K562 (cell line): Measurements from ENCODE around the gene C9orf40. TPM values are rescaled to one million over a fixed set of nuclear protein-coding genes. Genes with fewer than 3 reads are reported as not detected.

Experiments
- ATAC-seq: fragments of 200-7000 bp; cut with Tn5 transposase; 3 replicates; pipeline ENCODE4 v1.9.1; 2020; ENCODE audit warnings: moderate library complexity
- BruUV-seq: library from RNA; stranded (reverse); fragments of 400-500 nt; replicated peaks from 2 replicates; lab custom pipeline; 2021; lab: Mats Ljungman, UMichigan
- CTCF ChIA-PET: fragments of 300-600 bp; formaldehyde crosslinking; extraction: SDS; loops from one replicate; lab custom pipeline; 2021; ENCODE audit warnings: low intra/inter-chr PET ratio; lab: Yijun Ruan, JAX
- POLR2A ChIA-PET: fragments of 300-600, 350-650 bp; sonication (Branson Sonifier 250); formaldehyde crosslinking; extraction: SDS; loops from one replicate; lab custom pipeline; 2021; ENCODE audit warnings: antibody characterized with exemption, inconsistent platforms; lab: Yijun Ruan, JAX
- DNase-seq, 4 experiments: peaks; one replicate each; pipeline versions ENCODE4 v3.0.0 to v3.0.0-alpha.2; 2011 to 2018; ENCODE audit warnings: low spot score in 3 of 4, mixed read lengths in 3 of 4; ENCODE audit errors: extremely low read depth in 1 of 4
- FAIRE-seq: peaks from 2 replicates; lab custom pipeline; 2011; peaks lifted over from hg19 to GRCh38; lab: Jason Lieb, UNC
- H2AFZ ChIP-seq: 2 replicates; pipeline ENCODE4 v1.6.0; 2011; ENCODE audit warnings: low read depth, low read length, control low read depth, inconsistent platforms
- H3K27ac ChIP-seq: fragments of 200-600 bp; 3 replicates; pipeline ENCODE4 v1.8.0; 2011; ENCODE audit warnings: low read depth, mild to moderate bottlenecking, control low read depth, inconsistent platforms, low read length, moderate library complexity, mixed read lengths; ENCODE audit errors: extremely low read depth
- H3K27me3 ChIP-seq, 2 experiments: fragments of 300-600 bp in 1 of 2; 2 replicates in 1 of 2; 3 replicates in 1 of 2; pipeline versions ENCODE4 v1.6.0 to v1.8.0; 2011; ENCODE audit warnings: inconsistent platforms in 2 of 2, low read length in 2 of 2, mild to moderate bottlenecking in 1 of 2, mixed read lengths in 1 of 2, moderate library complexity in 1 of 2; ENCODE audit not compliant: control insufficient read depth in 2 of 2, insufficient read depth in 2 of 2
- H3K36me3 ChIP-seq: fragments of 300-600 bp; 3 replicates; pipeline ENCODE4 v1.8.0; 2011; ENCODE audit warnings: mild to moderate bottlenecking, low read length, inconsistent platforms; ENCODE audit not compliant: control insufficient read depth, insufficient read depth
- H3K4me1 ChIP-seq, 2 experiments: fragments of 200-600 bp in 1 of 2; replicated peaks in 1 of 2; 2 replicates in 1 of 2; 3 replicates in 1 of 2; pipeline versions ENCODE4 v1.5.1 to v1.8.0; 2011; ENCODE audit warnings: inconsistent platforms in 2 of 2, low read length in 2 of 2, mild to moderate bottlenecking in 1 of 2, mixed read lengths in 1 of 2, moderate library complexity in 1 of 2; ENCODE audit not compliant: control insufficient read depth in 2 of 2, insufficient read depth in 2 of 2
- H3K4me2 ChIP-seq: 2 replicates; pipeline ENCODE4 v1.6.1; 2011; ENCODE audit warnings: low read length, control low read depth, inconsistent platforms, mixed read lengths; ENCODE audit not compliant: insufficient read depth
- H3K4me3 ChIP-seq: fragments of 200-600 bp; sonication (generic), shearing (Covaris generic); 2 replicates; pipeline ENCODE4 v1.5.1; 2016; ENCODE audit warnings: control low read depth, inconsistent platforms
- H3K79me2 ChIP-seq: fragments of 200-600 bp; 3 replicates; pipeline ENCODE4 v1.8.0; 2011; ENCODE audit warnings: low read length, inconsistent platforms; ENCODE audit not compliant: control insufficient read depth, insufficient read depth
- H3K9ac ChIP-seq, 2 experiments: 2 replicates each; pipeline versions ENCODE4 v1.6.0 to v1.6.1; 2011; ENCODE audit warnings: low read depth in 2 of 2, low read length in 2 of 2, control low read depth in 1 of 2, inconsistent platforms in 1 of 2, mild to moderate bottlenecking in 1 of 2, mixed read lengths in 1 of 2; ENCODE audit not compliant: insufficient read depth in 1 of 2
- H3K9me1 ChIP-seq: one replicate; pipeline ENCODE4 v1.6.0; 2011; ENCODE audit warnings: inconsistent platforms, mild to moderate bottlenecking, low read length, moderate library complexity; ENCODE audit not compliant: control insufficient read depth, insufficient read depth
- H3K9me3 ChIP-seq: replicated peaks from 2 replicates; pipeline ENCODE4 v1.5.1; 2011; ENCODE audit warnings: low read depth, low read length, inconsistent platforms; ENCODE audit not compliant: control insufficient read depth, insufficient read depth
- H4K20me1 ChIP-seq: replicated peaks from 2 replicates; pipeline ENCODE4 v1.6.1; 2011; ENCODE audit warnings: low read length, inconsistent platforms, mixed read lengths; ENCODE audit not compliant: control insufficient read depth, insufficient read depth
- CREBBP ChIP-seq: IDR thresholded peaks from one replicate; pipeline ENCODE4 v1.6.1; 2012; ENCODE audit warnings: low read depth, mild to moderate bottlenecking, control low read depth, inconsistent platforms, low read length
- ELF4 ChIP-seq: fragments of 450-650 bp; formaldehyde crosslinking; IDR thresholded peaks from 2 replicates; pipeline ENCODE4 v1.4.0; 2022; ENCODE audit warnings: missing genetic modification characterization
- FUS ChIP-seq: fragments of 200-400 bp; formaldehyde crosslinking; optimal IDR thresholded peaks from 2 replicates; pipeline ENCODE3; 2017; ENCODE audit warnings: low read depth, low read length
- NELFE ChIP-seq: IDR thresholded peaks from 2 replicates; pipeline ENCODE4 v1.6.1; 2011; ENCODE audit warnings: mild to moderate bottlenecking; ENCODE audit not compliant: insufficient read depth, insufficient read length
- PHF20 ChIP-seq: fragments of 450-650 bp; IDR thresholded peaks from 2 replicates; pipeline ENCODE4 v1.6.1; 2018; ENCODE audit not compliant: partially characterized antibody
- PHTF2 ChIP-seq: fragments of 250-450 bp; sonication (Bioruptor Pico); IDR thresholded peaks from 2 replicates; pipeline ENCODE4 v1.5.0; 2021; ENCODE audit warnings: mild to moderate bottlenecking
- RBFOX2 ChIP-seq: fragments of 200-400 bp; formaldehyde crosslinking; IDR thresholded peaks from 2 replicates; pipeline ENCODE4 v1.6.1; 2017; ENCODE audit warnings: low read depth, mild to moderate bottlenecking, low read length, moderate library complexity
- RBM17 ChIP-seq: fragments of 200-400 bp; formaldehyde crosslinking; IDR thresholded peaks from 2 replicates; pipeline ENCODE4 v1.6.1; 2017; ENCODE audit warnings: low read depth, mild to moderate bottlenecking, low read length, borderline replicate concordance
- SAP30 ChIP-seq: fragments of 200-600 bp; sonication (generic); IDR thresholded peaks from 2 replicates; pipeline ENCODE4 v1.6.1; 2012; ENCODE audit warnings: borderline replicate concordance, low read depth, mild to moderate bottlenecking, moderate library complexity, low read length, control low read depth, inconsistent platforms; ENCODE audit not compliant: insufficient read depth, poor library complexity, severe bottlenecking
- SRSF9 ChIP-seq: fragments of 200-400 bp; formaldehyde crosslinking; IDR thresholded peaks from 2 replicates; pipeline ENCODE4 v1.6.1; 2017; ENCODE audit warnings: low read depth, low read length, borderline replicate concordance
- TEAD2 ChIP-seq: fragments of 450-650 bp; IDR thresholded peaks from 2 replicates; pipeline ENCODE4 v1.6.1; 2016; ENCODE audit warnings: missing genetic modification characterization, control low read depth, missing compliant biosample characterization
- XRCC5 ChIP-seq: fragments of 200-400 bp; formaldehyde crosslinking; IDR thresholded peaks from 2 replicates; pipeline ENCODE4 v1.6.1; 2017; ENCODE audit warnings: low read depth, mild to moderate bottlenecking, low read length
- ZKSCAN8 ChIP-seq: fragments of 200-800 bp; sonication (Bioruptor generic); IDR thresholded peaks from 2 replicates; pipeline ENCODE4 v1.6.1; 2016; ENCODE audit warnings: missing genetic modification characterization, missing compliant biosample characterization
- ZNF174 ChIP-seq: fragments of 250-450 bp; sonication (Bioruptor Pico); IDR thresholded peaks from 2 replicates; pipeline ENCODE4 v1.4.0; 2020; ENCODE audit warnings: mild to moderate bottlenecking
- ZNF217 ChIP-seq: sonication (generic); formaldehyde crosslinking; IDR thresholded peaks from 2 replicates; pipeline ENCODE4 v1.8.0; 2022; ENCODE audit warnings: mild to moderate bottlenecking, missing genetic modification reagents
- ZNF41 ChIP-seq: fragments of 250-450 bp; sonication (Bioruptor Pico); conservative IDR thresholded peaks from 2 replicates; pipeline ENCODE4 v1.4.0; 2020; ENCODE audit warnings: mild to moderate bottlenecking
- WGBS: fragments of 100-300 bp; shearing (Covaris generic); methylation state at CpG from one replicate; pipeline ENCODE4 v1.1.6; 2016; ENCODE audit warnings: low coverage, mixed read lengths; ENCODE audit not compliant: insufficient coverage; ENCODE audit errors: missing lambda C conversion rate; 5-methylcytosine and 5-hydroxymethylcytosine counted together
- in situ Hi-C: fragments of 300-500 bp; cut with MboI; formaldehyde crosslinking; loops from 4 replicates; pipeline ENCODE4 v1.15.0; 2018; ENCODE audit warnings: inconsistent platforms, mixed read lengths
- intact Hi-C: fragments of 100-400 bp; cut with micrococcal nuclease; formaldehyde crosslinking; loops from 2 replicates; pipeline ENCODE4 v1.14.2; 2022
- polyA plus RNA-seq, 8 experiments: library from polyadenylated mRNA; depleted of rRNA in 4 of 8; stranded (reverse) in 5 of 8; unstranded in 3 of 8; fragments of >200 nt; fragmentation: Nextera tagmentation in 2 of 8; fragmentation: Illumina TruSeq in 1 of 8; extraction: Ambion mirVana in 2 of 8; extraction: Trizol in 1 of 8; gene quantifications; 2 replicates each; pipeline versions ENCODE4 v1.2.1 to v1.2.3, GENCODE V29; 2011 to 2014; ENCODE audit warnings: inconsistent platforms in 1 of 8, missing spikeins in 1 of 8
- total RNA-seq, 7 experiments: library from RNA; depleted of rRNA in 6 of 7; stranded (reverse); fragments of >200 nt in 6 of 7; fragmentation: Illumina TruSeq in 2 of 7; extraction: Trizol in 2 of 7; gene quantifications; 2 replicates each; pipeline versions ENCODE4 v1.2.1 to v1.2.3, GENCODE V29; 2011 to 2021; ENCODE audit warnings: low replicate concordance in 1 of 7

Gene C9orf40
- total and polyA plus RNA-seq, 9 of the 15 experiments (the other 6 are each of a cell fraction or from before 2014, with no cell fraction given): 5.6 to 17.3 (median 8.7) TPM

DNA sequence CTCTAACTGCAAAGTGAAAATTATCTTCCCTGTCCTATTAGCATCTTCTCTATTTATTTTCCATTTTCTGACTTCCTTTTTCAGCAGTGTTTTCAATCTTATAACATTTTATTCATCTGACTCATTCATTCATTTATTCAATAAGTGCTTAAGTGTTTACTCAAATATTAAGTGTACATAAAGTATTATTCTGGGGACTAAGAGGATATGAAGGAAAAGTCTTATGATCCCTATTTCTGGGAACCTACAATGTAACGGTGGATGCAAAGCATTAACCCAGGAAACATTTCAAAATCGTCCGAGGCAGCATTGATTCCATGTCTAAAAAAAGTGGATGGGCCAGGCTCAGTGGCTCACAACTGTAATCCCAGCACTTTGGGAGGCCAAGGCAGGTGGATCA lies 45.6 kb downstream of the C9orf40 start:
- Histone ChIP-seq H4K20me1 (no peaks in the 10 kb centered on the region), H3K36me3 (no peaks in the 10 kb centered on the region), H3K4me3 (no peak overlapping the region), H3K79me2 (no peaks in the 10 kb centered on the region), H3K4me2 (no peak overlapping the region), H3K9ac (no peak overlapping the region), H3K27ac (no peak overlapping the region), H3K27me3 (peaks cover 0 to 6% of the 10 kb centered on the region in 2 experiments; a peak in 2 of 5 replicates), H3K9me3 (no peaks in the 10 kb centered on the region), H3K9me1 (no peaks in the 10 kb centered on the region), H3K4me1 (no peaks in the 10 kb centered on the region; a peak in 1 of 5 replicates), H2AFZ (no peak overlapping the region)
- no peak for TF ChIP-seq ZNF174
- TF ChIP-seq XRCC5: no peak
- no peak for TF ChIP-seq ELF4 (CRISPR knock-in tag)
- no peak for TF ChIP-seq ZNF217
- no peak for TF ChIP-seq SAP30
- TF ChIP-seq SRSF9: no peak
- intact Hi-C loops: no loop called here
- in situ Hi-C loops: no loop called here
- ChIA-PET POLR2A (no interaction called here), CTCF (no interaction called here)
- FAIRE-seq (no peak), DNase-seq (no peak), ATAC-seq (no peak)
- WGBS: 2% methylated on average over 3 of the region's 3 CpGs
- BruUV-seq: no TSS peak

DNA sequence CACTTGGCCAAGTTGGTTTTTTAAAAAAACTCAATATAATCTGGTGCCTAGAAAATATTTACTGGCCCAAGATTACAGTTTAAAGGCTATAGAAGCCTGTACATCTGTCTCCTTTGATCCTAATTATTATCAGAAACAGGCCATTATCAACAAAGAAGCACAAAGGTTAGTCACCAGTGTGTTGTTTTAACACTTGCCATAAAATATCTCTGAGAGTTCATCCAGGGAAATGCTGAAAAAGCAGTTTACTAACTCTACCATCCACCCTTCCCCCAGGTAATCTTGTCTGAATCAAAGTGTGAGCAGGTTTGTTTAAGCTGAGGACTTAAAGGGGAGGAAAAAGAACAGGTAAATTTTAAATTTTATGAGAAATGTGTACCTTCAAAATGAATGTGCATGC lies 51.7 kb downstream of the C9orf40 start:
- Histone ChIP-seq H3K9ac (no peak overlapping the region), H4K20me1 (no peaks in the 10 kb centered on the region), H3K9me3 (no peaks in the 10 kb centered on the region), H3K4me3 (no peak overlapping the region), H3K27ac (no peak overlapping the region), H3K4me2 (no peak overlapping the region), H3K4me1 (no peaks in the 10 kb centered on the region; a peak in 1 of 5 replicates), H3K9me1 (no peaks in the 10 kb centered on the region), H3K79me2 (no peaks in the 10 kb centered on the region), H2AFZ (no peak overlapping the region), H3K27me3 (peaks cover 0 to 6% of the 10 kb centered on the region in 2 experiments; a peak in 2 of 5 replicates), H3K36me3 (no peaks in the 10 kb centered on the region)
- ATAC-seq (no peak), FAIRE-seq (no peak), DNase-seq (no peak)
- ChIA-PET CTCF (no interaction called here), POLR2A (no interaction called here)
- in situ Hi-C loops: no loop called here
- no TSS peak for BruUV-seq
- intact Hi-C loops: no loop called here
- TF ChIP-seq ZNF41 (CRISPR knock-in tag) (no peak), PHF20 (no peak), NELFE (no peak), RBM17 (no peak), RBFOX2 (no peak), ZKSCAN8 (CRISPR knock-in tag) (no peak), TEAD2 (tag) (no peak), PHTF2 (CRISPR knock-in tag) (no peak), CREBBP (no peak), FUS (no peak)
